WTC11 (cell line): ENCODE measurements around the gene LGALS4. TPM values are rescaled to one million over a fixed set of nuclear protein-coding genes. Genes with fewer than 3 reads are reported as not detected.
"Not testable (repeated sequence)": the region's sequence is repeated elsewhere in the genome, so short reads cannot be mapped to it uniquely, and the experiment has no call there.

Source experiments
- ATAC-seq: fragments of 200-7000 bp; cut with Tn5 transposase; 2 replicates; pipeline ENCODE4 v1.10.0; 2021; ENCODE audit warnings: mild to moderate bottlenecking, moderate library complexity
- CTCF ChIA-PET: fragments of 300-600 bp; sonication (Branson Sonifier 250); formaldehyde crosslinking; loops from one replicate; lab custom pipeline; 2021; ENCODE audit warnings: antibody characterized with exemption; lab: Charles Lee
- POLR2A ChIA-PET: fragments of 350-600 bp; sonication (Branson Sonifier 250); formaldehyde crosslinking; loops from one replicate; lab custom pipeline; 2021; ENCODE audit warnings: antibody characterized with exemption; lab: Charles Lee
- DNase-seq: peaks from one replicate; pipeline ENCODE4 v3.0.0; 2021; ENCODE audit warnings: low spot score
- H3K27ac Mint-ChIP-seq: 2 replicates; pipeline ENCODE4 v1.8.0; 2021; ENCODE audit warnings: mixed read lengths
- H3K27me3 Mint-ChIP-seq: 2 replicates; pipeline ENCODE4 v1.8.0; 2021; ENCODE audit warnings: low read depth, mild to moderate bottlenecking, moderate library complexity, mixed read lengths
- H3K36me3 Mint-ChIP-seq: 2 replicates; pipeline ENCODE4 v1.8.0; 2021; ENCODE audit warnings: mixed read lengths
- H3K4me1 Mint-ChIP-seq: 2 replicates; pipeline ENCODE4 v1.8.0; 2022; ENCODE audit warnings: mixed read lengths
- H3K4me3 Mint-ChIP-seq: 2 replicates; pipeline ENCODE4 v1.8.0; 2021; ENCODE audit warnings: mild to moderate bottlenecking, moderate library complexity, mixed read lengths
- H3K9me3 Mint-ChIP-seq: 2 replicates; pipeline ENCODE4 v1.8.0; 2021; ENCODE audit warnings: mixed read lengths
- ELF4 ChIP-seq: sonication (generic); formaldehyde crosslinking; IDR thresholded peaks from 2 replicates; pipeline ENCODE4 v1.8.1; 2022; ENCODE audit warnings: low read depth, mild to moderate bottlenecking, moderate library complexity, missing genetic modification reagents
- IRF1 ChIP-seq: sonication (generic); formaldehyde crosslinking; IDR thresholded peaks from 2 replicates; pipeline ENCODE4 v1.8.0; 2023; ENCODE audit warnings: missing genetic modification reagents
- MLX ChIP-seq: sonication (generic); formaldehyde crosslinking; IDR thresholded peaks from 2 replicates; pipeline ENCODE4 v1.8.1; 2023; ENCODE audit warnings: mild to moderate bottlenecking, missing genetic modification reagents, moderate library complexity
- NFE2L1 ChIP-seq: sonication (generic); formaldehyde crosslinking; IDR thresholded peaks from 2 replicates; pipeline ENCODE4 v1.8.1; 2023; ENCODE audit warnings: missing genetic modification reagents
- RORB ChIP-seq: fragments of 250-450 bp; sonication (Bioruptor Pico); IDR thresholded peaks from 2 replicates; pipeline ENCODE4 v1.9.0; 2021; ENCODE audit warnings: mild to moderate bottlenecking
- SP1 ChIP-seq: sonication (generic); formaldehyde crosslinking; conservative IDR thresholded peaks from 2 replicates; pipeline ENCODE4 v1.8.1; 2022; ENCODE audit warnings: missing genetic modification reagents
- ZNF138 ChIP-seq: sonication (generic); formaldehyde crosslinking; conservative IDR thresholded peaks from 2 replicates; pipeline ENCODE4 v1.8.1; 2022; ENCODE audit warnings: mild to moderate bottlenecking, moderate library complexity, missing genetic modification reagents
- ZNF281 ChIP-seq: sonication (generic); formaldehyde crosslinking; IDR thresholded peaks from 2 replicates; pipeline ENCODE4 v1.8.0; 2023; ENCODE audit warnings: mild to moderate bottlenecking, missing genetic modification reagents
- ZNF416 ChIP-seq: fragments of 250-450 bp; sonication (Bioruptor Pico); IDR thresholded peaks from 2 replicates; pipeline ENCODE4 v1.9.0; 2021; ENCODE audit warnings: mild to moderate bottlenecking, inconsistent platforms
- ZNF532 ChIP-seq: fragments of 250-450 bp; sonication (Bioruptor Pico); IDR thresholded peaks from 2 replicates; pipeline ENCODE4 v1.9.0; 2021; ENCODE audit warnings: mild to moderate bottlenecking, borderline replicate concordance
- total RNA-seq: library from RNA; stranded (reverse); gene quantifications from 3 replicates; pipeline ENCODE4 v1.2.3, GENCODE V29; 2021
- TF ChIP-seq, protein P1 (sequence below): fragments of 250-450 bp; sonication (Bioruptor Pico); IDR thresholded peaks from 2 replicates; pipeline ENCODE4 v2.1.2; 2022; ENCODE audit warnings: mild to moderate bottlenecking, moderate library complexity

LGALS4 gene
- total RNA-seq, 1 experiment from 2014 or later = 1.5 TPM

DNA sequence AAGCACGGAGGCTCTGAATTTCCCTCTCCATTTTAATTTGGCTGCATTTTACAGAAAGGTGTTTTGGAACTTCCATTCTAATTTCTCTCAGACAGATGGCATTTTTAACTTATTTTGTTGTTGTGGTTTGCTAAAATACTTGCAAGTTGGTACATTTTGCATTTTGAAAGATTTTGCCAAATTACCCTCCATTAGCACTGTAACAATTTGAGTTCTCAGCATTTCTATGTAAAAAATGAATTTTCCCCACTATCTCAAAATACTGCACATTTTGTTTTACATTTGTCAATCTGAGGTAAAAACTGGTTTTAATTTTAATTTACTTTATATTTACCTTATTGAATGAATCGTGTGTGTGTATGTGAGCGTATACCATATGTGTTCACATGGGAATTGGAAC is 44.1 kb upstream of the LGALS4 start:
- Mint-ChIP-seq H3K36me3 (peaks cover 13% of the 10 kb centered on the region), H3K9me3 (peaks cover 12% of the 10 kb centered on the region), H3K27ac (no peak overlapping the region)
- POLR2A ChIA-PET = no interaction called here
- CTCF ChIA-PET = no interaction called here
- DNase-seq = no peak
- TF ChIP-seq ELF4 = no peak
- TF ChIP-seq IRF1 (CRISPR knock-in tag) = no peak
- TF ChIP-seq SP1 = no peak
- TF ChIP-seq ZNF532 (CRISPR knock-in tag) = no peak
- TF ChIP-seq ZNF416 = no peak
- no peak for TF ChIP-seq RORB (CRISPR knock-in tag)
- no peak for TF ChIP-seq NFE2L1 (CRISPR knock-in tag)
- TF ChIP-seq MLX = no peak
- TF ChIP-seq, all 79 proteins: peak for 0
- H3K27me3 Mint-ChIP-seq = peaks cover 18% of the 10 kb centered on the region
- no peak for ATAC-seq
- H3K4me1 Mint-ChIP-seq = peaks cover 6% of the 10 kb centered on the region
- no peak overlapping the region for H3K4me3 Mint-ChIP-seq

GRCh38 chr19:38855751-38856150 is 43.0 kb upstream of the LGALS4 start:
- Mint-ChIP-seq H3K27me3 (peaks cover 18% of the 10 kb centered on the region), H3K4me1 (peaks cover 11% of the 10 kb centered on the region), H3K36me3 (peaks cover 13% of the 10 kb centered on the region), H3K9me3 (peaks cover 12% of the 10 kb centered on the region)
- H3K4me3 Mint-ChIP-seq, DNase-seq, POLR2A ChIA-PET, H3K27ac Mint-ChIP-seq, ATAC-seq, CTCF ChIA-PET: not testable (repeated sequence)

DNA sequence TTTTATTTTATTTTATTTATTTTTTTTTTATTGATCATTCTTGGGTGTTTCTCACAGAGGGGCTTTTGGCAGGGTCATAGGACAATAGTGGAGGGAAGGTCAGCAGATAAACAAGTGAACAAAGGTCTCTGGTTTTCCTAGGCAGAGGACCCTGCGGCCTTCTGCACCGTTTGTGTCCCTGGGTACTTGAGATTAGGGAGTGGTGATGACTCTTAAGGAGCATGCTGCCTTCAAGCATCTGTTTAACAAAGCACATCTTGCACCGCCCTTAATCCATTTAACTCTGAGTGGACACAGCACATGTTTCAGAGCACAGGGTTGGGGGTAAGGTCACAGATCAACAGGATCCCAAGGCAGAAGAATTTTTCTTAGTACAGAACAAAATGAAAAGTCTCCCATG is 42.2 kb upstream of the LGALS4 start:
- Mint-ChIP-seq H3K9me3 (peaks cover 12% of the 10 kb centered on the region), H3K36me3 (peaks cover 13% of the 10 kb centered on the region), H3K27me3 (peaks cover 18% of the 10 kb centered on the region), H3K4me1 (peaks cover 13% of the 10 kb centered on the region), H3K4me3 (0 out of 2 replicates have a peak overlapping the region, but pooled peaks have one; percentile 35)
- DNase-seq, ATAC-seq, H3K27ac Mint-ChIP-seq, POLR2A ChIA-PET: not testable (repeated sequence)
- CTCF ChIA-PET = interaction anchor here (0.6 kb wide), 1 partner anchor 75 kb away, joined by 3 read pairs; no protein-coding TSS in a partner anchor

DNA sequence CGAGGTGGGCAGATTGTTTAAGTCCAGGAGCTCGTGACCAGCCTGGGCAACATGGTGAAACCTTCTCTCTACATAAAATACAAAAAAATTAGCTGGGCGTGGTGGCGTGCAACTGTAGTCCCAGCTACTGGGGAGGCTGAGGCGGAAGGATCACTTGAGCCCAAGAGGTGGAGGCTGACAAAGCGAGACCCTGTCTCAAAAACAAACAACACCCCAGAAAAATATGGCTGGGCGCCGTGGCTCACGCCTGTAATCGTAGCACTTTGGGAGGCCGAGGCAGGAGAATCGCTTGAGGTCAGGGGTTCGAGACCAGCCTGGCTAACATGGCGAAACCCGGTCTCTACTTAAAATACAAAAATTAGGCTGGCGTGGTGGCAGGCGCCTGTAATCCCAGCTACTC is 40.5 kb upstream of the LGALS4 start:
- Mint-ChIP-seq H3K36me3 (peaks cover 22% of the 10 kb centered on the region), H3K4me3 (peak overlapping the region; percentile 95), H3K27me3 (peaks cover 18% of the 10 kb centered on the region), H3K27ac (peak overlapping the region; percentile 98), H3K4me1 (peaks cover 22% of the 10 kb centered on the region), H3K9me3 (peaks cover 12% of the 10 kb centered on the region)
- ATAC-seq = no peak
- TF ChIP-seq ZNF138 (CRISPR knock-in tag) (no peak), ZNF281 (CRISPR knock-in tag) (no peak)
- TF ChIP-seq, protein P1, sequence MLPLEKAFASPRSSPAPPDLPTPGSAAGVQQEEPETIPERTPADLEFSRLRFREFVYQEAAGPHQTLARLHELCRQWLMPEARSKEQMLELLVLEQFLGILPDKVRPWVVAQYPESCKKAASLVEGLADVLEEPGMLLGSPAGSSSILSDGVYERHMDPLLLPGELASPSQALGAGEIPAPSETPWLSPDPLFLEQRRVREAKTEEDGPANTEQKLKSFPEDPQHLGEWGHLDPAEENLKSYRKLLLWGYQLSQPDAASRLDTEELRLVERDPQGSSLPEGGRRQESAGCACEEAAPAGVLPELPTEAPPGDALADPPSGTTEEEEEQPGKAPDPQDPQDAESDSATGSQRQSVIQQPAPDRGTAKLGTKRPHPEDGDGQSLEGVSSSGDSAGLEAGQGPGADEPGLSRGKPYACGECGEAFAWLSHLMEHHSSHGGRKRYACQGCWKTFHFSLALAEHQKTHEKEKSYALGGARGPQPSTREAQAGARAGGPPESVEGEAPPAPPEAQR = no peak
- CTCF ChIA-PET = interaction anchor here (2.2 to 3.0 kb wide), 3 partner anchors 17 to 78 kb away, joined by 14 to 26 read pairs (median 18); partner anchors contain the start of genes MRPS12 and SARS2
- POLR2A ChIA-PET = interaction anchor here (0.6 to 2.2 kb wide), 5 partner anchors 20 to 92 kb away, joined by 3 to 7 read pairs (median 3); partner anchors contain the start of genes NFKBIB and SIRT2
- no peak for DNase-seq
